GM18873 (cell line): ENCODE results near the gene SNAP23.

Experiments
- ATAC-seq: cut with Tn5 transposase; IDR thresholded peaks from one replicate; pipeline ENCODE4 v1.9.1; 2021; ENCODE audit warnings: mild to moderate bottlenecking, moderate library complexity, moderate number of reproducible peaks; ENCODE audit not compliant: unreplicated experiment, low FRiP score

Gene SNAP23

DNA sequence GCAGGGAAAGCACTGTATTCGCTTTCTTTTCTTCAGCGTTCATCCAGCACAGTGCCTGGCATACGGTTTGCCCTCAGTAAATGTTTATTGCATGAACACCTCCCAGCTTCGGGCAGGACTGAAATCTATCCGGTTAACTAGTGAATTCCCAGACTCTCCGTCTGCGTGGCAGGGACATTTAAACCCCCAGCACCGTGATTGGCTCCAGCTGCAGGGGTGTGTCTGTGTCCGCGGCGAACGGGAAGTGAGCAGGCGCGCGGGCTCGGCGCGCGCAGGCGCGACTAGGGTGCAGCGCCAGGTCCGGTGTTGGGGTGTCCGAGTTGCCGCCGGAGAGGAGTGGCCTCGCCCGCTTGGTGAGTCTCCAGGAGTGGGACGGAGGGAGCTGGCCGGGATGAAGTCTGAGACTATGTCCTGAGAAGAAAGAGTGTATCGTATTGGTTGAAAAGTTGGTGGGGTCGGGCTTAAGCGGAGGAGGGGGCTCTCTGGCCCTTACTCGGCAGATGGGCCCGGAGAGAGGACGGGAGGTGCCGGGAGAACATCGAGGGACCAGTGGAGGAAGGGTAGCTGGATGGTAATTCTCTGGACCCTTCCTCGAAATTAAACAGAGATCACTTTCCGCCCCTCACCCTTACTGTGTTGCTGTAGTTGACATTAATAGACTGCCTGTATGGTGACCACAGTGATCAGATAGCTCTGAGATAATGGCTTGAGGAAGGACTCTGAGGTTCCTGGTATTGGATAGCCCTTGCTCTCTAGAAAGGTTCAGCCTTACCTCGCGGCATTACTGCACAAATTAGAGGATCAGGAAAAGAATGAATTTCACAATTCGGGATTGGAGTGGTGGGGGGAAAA, at the start of gene SNAP23:
SNAP23 (plus strand) TSS at position 274 of the 852 bp plus-strand sequence. CDS start 16,213 bp downstream, outside the sequence.
- ATAC-seq = no peak

DNA sequence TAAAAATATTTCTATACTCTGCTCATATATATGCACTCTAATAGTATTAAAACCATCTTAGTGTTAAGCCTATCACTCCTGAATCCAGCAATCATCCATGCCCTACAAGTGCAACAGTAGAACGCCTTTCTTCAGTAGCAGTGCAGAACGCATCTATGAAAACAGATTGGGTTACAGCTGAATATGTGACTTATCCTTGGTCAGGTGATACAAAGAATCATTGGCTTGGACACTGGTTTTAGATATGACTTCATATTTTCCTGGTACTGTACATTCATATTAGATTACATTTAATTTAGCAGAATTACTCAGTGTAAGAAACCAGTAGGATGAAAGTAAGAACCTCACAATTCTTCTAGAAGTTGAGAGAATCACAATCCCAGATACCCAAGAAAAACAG, 47.8 kb upstream of the SNAP23 start:
- ATAC-seq = no peak

DNA sequence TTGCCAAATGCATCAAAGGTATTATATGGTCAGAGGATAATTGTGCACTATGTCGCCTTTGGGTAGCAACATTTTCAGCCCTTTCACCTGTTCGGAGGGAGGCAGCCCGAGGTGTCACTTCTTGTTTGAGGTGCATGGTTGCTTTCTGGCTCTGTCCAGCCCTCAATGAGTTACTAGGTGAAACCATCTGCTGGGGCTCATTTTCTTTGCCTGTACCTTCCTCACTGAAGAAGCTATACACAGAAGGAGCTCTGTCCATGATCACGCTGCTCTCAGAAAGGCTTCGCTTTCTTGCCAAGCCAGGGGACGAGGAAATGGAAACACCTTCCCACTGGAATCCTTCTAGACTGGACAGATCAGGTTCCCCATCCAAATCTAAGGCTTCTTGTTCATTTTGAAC, 47.2 kb upstream of the SNAP23 start:
- ATAC-seq = no peak

DNA sequence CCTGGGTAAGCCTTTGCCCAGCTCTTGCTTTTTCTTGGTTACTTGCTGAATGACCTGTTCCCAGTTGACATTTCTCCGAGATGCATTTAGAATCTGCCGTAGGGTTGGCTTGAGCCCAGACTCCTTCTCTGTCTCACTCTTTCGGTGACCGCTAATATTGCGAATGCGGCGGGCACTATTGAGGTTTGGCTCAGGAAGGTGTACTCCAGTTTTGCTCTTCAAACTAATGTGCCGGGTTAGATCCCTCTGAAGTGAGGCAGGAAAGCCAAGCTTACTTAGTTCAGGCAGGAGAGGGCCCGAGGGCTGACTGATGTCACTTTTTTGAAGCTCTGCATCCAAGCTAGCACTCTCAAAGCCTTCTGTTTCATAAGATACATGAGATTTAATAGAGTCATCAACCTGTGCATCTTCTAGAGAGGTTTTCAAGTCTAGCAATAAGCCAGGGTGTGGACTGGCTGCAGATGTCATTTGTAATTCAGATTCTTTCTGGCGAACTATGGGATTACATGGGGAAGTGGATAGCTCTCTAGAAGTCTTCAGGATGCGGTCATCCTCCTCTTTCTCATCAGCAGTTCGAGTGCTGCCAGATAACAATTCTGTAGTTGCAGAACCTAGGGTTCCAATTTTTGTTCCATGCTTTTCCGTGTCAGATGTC, 45.5 kb upstream of the SNAP23 start:
- ATAC-seq = no peak

DNA sequence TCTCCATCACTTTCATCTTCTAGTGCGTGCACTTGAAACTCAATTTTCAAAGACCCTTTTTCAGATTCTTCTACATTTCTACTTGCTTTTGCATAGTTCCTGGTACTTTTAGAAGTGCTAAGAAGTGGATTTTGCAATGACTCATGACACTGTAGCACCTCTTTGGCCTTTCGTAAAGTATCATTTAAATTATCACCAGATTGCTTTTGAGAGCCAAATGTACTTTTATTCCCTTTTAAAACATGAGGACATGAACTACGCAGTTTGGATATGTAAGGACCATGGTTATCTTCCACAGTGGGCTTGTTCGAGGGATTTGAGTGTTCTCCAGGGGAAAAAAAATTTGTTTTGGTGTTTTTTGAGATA, 45.0 kb upstream of the SNAP23 start:
- no peak for ATAC-seq

DNA sequence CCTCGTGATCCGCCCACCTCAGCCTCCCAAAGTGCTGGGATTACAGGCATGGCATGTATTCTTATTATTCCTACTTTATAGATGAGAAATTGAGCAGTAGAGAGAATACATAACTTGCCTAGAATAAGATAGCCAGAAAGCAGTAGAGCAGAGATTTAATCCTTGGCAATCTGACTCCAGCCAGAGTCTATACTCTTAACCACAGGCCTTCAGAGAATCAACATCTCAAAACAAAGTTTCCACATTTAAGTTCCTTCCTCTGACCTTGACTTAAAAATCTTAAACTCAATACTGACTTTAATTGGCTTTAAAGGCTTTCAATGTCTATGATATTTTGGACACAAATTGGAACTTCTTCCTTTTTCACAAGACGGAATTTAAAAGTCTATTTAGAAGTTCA, 41.6 kb upstream of the SNAP23 start:
- ATAC-seq = no peak

DNA sequence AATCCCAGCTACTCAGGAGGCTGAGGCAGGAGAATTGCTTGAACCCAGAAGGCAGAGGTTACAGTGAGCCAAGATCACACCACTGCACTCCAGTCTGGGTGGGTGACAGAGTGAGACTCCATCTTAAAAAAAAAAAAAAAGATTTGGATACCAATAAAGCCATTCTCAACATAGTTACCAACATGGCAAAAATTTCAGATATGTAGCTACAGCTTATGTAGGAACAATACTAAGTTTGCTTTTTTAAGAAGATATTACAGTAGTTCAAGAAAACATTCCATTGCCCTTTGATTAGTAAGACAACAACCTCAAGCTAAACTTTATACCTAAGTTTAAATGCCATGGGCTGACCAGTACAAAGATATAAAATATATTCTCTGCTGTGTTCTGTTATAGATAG, 38.9 kb upstream of the SNAP23 start:
- ATAC-seq = no peak

DNA sequence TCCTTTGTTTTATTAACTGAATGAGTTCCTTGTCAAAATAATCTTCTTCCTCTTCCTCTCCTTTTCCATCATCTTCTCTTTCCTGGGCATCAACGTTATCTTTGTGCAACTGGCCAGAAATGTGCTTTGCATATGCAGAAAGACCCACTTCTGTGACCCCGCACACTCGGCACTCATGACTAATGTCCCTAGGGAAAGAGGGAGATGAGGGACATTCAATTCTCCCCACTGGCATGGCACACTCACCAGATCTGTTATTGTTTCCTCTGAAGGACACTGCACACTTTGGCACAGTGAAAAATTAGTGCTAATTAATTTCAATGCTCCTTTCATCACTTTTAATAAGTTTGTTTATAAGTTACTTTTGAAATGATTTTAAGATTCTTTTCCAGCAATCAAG, 38.5 kb upstream of the SNAP23 start:
- no peak for ATAC-seq

DNA sequence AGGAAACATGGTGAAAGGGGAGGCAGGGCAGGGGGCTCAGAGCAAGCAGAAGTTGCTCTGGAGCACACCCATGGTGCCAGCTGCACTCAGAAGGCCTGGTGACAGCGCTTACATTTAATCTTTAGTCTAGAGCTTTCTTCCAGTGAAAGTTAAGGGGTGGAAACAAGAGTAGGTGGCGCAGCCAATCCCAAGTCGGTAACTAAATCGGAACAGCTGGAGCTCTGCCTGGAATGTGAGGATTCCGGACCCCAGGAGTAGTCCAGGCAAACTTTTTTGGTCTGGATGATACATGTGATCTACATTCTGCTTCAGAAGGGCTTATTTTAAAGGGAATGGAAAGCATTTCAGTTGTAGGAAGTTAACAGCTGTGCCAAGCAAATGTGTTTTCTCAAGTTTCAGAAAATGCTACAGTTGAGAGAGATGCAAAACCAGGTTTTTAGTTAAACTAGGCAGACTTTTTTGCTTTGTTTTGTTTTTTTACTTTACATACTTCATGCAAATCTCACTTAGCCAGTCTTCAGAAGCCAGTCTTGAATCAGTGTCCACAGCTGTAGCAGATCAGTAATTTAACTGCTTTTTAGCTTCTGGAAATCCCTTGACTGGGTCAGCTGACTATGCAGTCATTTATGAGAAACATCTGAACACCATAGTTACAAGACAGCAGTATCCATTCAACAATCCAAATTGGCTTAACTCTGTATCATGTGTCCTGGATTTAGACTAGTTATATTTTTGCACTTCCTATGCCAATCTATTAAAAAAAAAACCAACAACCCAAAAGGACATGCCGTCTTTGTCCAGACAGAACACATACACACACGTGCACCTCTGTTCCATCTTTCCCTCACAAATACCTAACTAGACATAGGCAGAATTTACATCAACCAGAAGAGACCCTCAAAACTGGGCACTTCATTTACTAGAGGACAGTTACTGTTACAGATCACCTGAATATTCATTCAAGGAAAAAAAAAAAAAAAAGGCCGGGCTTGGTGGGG, 37.7 kb upstream of the SNAP23 start:
- peak; percentile 80 for ATAC-seq

DNA sequence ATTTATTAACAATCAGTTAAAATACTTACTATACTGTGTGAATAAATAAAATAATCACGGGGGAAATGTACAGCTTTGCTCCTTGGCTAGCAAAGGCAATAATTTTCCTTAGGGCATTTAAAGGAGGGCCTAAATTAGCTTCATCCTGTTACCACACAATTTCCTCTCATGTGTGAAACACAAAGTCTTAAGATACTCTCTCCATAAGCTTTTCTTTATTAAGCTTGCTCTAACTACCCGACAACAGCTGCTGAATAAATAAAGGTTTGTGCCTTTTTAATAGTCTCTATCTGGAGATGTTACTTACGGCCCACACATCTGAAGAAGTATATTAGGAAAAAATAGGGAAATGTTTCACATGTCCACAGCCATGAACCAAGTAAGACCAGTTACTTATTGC, 34.2 kb upstream of the SNAP23 start:
- ATAC-seq = no peak

DNA sequence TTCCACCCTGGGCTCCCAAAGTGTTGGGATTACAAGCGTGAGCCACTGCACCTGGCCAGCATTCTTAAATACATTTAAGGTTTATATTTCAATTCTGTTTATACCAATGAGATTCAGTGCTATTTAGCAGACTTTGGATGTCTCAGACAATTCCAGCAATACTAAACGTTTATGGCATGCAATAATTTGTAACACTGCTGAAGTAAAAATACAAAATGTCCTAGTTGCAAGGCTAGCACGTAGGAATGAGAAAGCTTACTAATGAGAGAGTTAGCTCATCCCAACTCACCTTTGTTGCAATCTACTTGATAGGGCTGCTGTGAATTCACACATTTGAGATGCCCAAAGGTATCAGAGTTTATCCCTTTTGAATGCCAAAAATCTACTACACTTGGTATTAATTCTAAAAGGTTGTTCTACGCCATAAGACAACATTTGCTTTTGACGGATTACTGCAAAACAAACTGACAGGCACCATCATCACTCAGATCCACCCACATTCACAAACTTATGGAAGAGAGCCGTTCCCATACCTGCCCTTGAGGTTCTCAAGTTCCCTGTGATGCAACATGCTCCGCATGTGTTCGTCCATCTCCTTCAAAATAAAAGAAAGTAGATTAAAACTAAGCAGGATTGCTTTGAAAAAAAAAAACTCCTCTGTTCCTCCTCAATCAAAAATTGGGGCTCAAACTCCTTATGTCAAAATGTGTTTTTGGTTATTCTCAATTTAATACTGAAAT, 29.7 kb upstream of the SNAP23 start:
- ATAC-seq = no peak

DNA sequence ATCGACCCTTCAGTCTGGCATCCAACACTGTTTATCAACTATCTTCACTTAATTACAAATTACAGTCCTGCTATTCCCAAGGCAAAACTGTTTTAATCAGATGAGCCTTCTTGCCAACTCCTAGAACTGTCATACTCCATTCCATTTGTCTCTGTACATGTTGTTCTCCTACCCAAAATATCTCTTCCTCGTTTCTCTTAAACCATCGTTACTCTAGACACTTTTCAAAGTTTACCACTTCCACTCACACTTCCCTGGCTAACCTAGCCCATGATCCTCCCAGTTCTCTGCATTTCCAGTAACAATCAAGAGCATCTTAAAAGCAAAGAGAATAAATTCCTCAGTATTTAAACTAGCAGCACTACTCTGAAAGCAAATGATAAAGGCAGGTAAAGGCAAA, 24.4 kb upstream of the SNAP23 start:
- no peak for ATAC-seq

DNA sequence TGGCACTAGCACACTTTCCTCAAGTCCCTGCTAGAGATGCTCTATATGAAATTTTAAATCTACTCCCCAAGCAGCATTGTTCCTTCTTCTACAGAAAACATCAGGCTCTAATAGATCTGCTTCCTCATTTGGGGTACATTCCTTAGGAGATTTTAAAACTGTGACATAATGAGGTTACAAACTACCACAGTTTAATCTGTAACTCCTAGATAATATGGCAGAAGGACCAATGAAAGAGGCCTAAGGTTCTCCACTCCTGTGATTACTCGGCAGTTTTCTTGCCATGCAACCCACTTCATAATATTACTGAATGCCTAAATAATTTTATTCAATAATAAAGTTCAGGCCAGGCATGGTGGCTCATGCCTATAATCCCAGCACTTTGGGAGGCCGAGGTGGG, 20.6 kb upstream of the SNAP23 start:
- no peak for ATAC-seq

DNA sequence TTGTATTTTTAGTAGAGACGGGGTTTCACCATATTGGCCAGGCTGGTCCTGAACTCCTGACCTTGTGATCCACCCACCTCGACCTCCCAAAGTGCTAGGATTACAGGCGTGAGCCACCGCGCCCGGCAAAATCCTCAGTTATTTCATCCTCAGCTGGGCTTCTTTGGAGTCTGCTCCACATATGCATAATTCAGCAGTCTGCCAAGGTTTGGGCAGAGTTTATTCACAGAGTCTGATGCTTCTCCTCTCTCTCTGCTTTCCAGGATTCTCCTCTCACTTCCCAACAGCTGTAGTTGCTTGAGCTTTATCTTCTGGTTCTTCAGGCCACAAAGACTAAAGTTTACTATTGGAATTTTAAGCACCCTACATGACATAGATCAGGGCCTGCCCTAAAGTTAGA, 12.7 kb upstream of the SNAP23 start:
- ATAC-seq = no peak

DNA sequence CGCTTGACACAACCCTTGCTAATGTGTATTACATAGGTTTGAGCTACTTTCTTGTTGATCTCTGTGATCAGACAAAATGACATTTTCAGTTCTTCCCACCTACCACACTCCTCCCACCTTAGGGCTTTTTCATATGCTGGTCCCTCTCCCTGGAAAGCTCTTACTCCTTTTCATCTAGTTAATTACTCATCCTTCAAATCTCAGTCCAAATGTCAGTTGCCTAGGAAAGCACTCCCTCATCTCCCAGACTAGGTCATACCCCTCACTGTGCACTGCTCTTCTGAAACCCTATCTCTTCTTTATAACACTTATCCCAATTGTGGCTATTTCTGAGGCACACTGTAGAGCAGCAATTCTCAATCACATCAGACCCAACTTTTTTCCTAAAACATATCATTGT, 11.8 kb upstream of the SNAP23 start:
- no peak for ATAC-seq

DNA sequence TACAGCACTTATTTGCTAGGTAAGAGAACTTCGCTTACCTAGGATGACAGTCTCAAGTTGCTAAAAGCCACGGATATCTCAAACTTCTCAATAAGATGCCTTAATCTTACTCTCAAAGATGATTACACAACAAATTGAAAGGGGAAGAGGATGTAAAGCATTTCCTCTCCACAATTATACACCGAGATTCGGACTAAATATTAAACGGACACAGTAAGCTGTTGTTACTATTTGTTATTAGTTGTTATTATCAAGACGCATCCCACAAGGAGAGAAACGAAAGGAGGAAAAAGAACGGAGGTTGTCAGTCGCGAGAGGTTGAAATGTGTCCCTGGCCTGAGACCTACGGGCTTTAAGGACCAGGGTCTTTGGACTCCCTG, 5.2 kb upstream of the SNAP23 start:
- ATAC-seq = no peak

DNA sequence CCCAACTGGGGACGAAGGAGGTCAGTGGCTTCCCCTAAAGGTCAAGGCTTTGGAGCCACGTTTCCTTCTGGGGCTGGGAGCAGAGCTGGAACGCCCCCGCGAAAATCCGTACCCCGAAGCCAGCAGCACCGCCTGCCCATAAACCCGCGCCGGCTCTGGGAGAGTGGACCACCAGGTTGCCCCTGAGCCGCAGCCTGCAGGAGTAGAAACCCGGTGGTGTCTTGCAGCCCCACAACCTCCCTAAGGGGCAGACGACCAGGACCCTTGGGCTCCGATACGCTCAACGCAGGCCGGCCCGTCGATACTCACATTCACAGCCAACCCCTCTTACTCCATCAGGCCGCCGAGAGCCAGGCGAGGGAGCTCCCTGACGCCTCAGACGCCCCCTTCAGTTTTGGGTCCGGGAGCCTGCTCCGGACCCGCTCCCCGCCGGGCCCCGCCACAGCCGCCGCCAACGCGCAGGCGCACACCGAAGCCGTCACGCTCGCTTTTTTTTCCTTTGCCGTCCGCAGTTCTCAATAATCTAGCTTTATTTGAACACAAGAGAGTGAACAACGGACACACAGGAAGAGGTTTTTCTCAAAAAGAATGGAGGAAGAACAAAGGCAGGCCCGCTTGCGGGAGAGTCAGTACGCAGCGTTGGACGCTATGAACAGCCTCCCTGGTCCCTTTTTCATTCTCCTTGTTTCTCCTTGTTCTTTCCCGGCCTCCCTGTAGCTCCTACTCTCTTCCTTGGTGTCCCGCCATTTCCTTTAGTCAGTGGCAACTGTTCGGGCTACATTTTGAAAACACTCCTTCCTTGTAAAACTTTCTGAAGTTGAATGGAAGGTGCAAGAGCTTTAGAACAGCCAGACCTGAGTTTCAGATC, 4.5 kb upstream of the SNAP23 start, which contains the start of gene ZNF106:
ZNF106 (minus strand) TSS at position 471 of the 868 bp plus-strand sequence. CDS start 18,852 bp downstream, outside the sequence.
- peak; percentile 44 for ATAC-seq

DNA sequence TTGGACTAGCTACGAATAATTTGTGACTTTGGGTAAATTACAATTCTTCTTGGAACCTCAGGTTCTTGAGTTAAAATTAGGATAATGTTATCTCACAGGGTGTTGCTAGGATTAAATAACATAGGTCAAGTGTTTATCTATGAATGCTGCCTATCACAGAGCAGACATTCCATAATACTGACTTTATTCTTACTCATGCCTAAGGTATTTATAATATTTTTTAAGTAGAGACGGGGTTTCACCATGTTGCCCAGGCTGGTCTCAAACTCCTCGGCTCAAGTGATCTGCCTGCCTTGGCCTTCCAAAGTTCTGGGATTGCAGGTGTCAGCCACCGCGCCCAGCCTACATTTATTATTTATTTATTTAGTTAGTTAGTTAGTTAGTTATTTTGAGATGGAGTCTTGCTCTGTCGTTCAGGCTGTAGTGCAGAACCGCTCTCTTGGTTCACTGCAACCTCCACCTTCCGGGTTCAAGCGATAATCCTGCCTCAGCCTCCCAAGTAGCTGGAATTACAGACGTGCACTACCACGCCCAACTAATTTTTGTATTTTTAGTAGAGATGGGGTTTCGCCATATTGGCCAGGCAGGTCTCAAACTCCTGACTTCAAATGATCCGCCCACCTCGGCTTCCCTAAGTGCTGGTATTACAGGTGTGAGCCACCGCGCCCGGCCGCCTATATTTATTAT, 3.8 kb upstream of the SNAP23 start:
- no peak for ATAC-seq

DNA sequence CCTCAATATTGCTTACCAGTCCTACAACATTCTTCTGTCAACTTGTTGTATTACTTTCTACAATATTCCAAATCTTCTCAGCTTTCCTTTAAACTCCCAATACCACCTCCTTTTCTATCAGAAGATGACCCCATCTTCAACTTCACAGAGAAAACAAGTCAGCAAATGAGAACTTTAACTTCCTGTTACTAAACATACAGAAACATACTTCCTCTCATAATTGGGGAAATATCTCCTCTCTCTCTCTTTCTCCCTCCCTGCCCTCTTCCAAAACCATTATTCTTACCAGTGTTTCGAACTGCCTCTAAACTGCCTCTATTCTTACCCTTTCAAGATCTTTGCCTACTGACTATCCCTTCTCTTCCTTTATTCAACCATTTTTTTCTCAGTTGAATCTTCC, 1.8 kb upstream of the SNAP23 start:
- ATAC-seq = no peak
